Endothelial cell of umbilical vein (primary cell): Measurements from ENCODE around the gene HOXA9. TPM values are rescaled to one million over a fixed set of nuclear protein-coding genes. Genes with fewer than 3 reads are reported as not detected.

Source experiments
- BruUV-seq: library from RNA; stranded (reverse); fragments of 400-500 nt; replicated peaks from 2 replicates; lab custom pipeline; 2021; lab: Mats Ljungman, UMichigan
- CTCF ChIA-PET: fragments of 300-600, 350-600 bp; sonication (Branson Sonifier 250); formaldehyde crosslinking; loops from one replicate; lab custom pipeline; 2021; ENCODE audit warnings: antibody characterized with exemption, inconsistent platforms; lab: Charles Lee
- POLR2A ChIA-PET: fragments of 300-600, 350-600 bp; sonication (Branson Sonifier 250); formaldehyde crosslinking; loops from one replicate; lab custom pipeline; 2021; ENCODE audit warnings: antibody characterized with exemption, inconsistent platforms; lab: Charles Lee
- DNase-seq: peaks from one replicate; pipeline ENCODE4 v3.0.0-alpha.2; 2011; ENCODE audit warnings: low read depth, low spot score
- FAIRE-seq: peaks from 2 replicates; lab custom pipeline; 2011; peaks lifted over from hg19 to GRCh38; lab: Jason Lieb, UNC
- H2AFZ ChIP-seq: 2 replicates; pipeline ENCODE4 v1.6.0; 2012; ENCODE audit warnings: low read depth, low read length, control low read depth, inconsistent platforms
- H3K27ac ChIP-seq: 2 replicates; pipeline ENCODE4 v1.5.1; 2011; ENCODE audit warnings: low read depth, mild to moderate bottlenecking, control low read depth, low read length, moderate library complexity; ENCODE audit not compliant: insufficient read depth
- H3K27me3 ChIP-seq, 2 experiments: 2 replicates each; pipeline versions ENCODE4 v1.6.0 to v1.6.1; 2011; ENCODE audit warnings: low read length in 2 of 2, mixed read lengths in 1 of 2; ENCODE audit not compliant: control insufficient read depth in 2 of 2, insufficient read depth in 2 of 2
- H3K36me3 ChIP-seq, 2 experiments: 2 replicates in 1 of 2; 3 replicates in 1 of 2; pipeline ENCODE4 v1.5.1; 2011; ENCODE audit warnings: low read length in 2 of 2, mild to moderate bottlenecking in 1 of 2, moderate library complexity in 1 of 2; ENCODE audit not compliant: control insufficient read depth in 2 of 2, insufficient read depth in 2 of 2; ENCODE audit errors: extremely low read depth in 1 of 2
- H3K4me1 ChIP-seq: 3 replicates; pipeline ENCODE4 v1.5.1; 2011; ENCODE audit warnings: mild to moderate bottlenecking, low read length; ENCODE audit not compliant: control insufficient read depth, insufficient read depth; ENCODE audit errors: extremely low read depth
- H3K4me2 ChIP-seq: 2 replicates; pipeline ENCODE4 v1.6.1; 2011; ENCODE audit warnings: low read length, control low read depth, mixed read lengths; ENCODE audit not compliant: insufficient read depth
- H3K4me3 ChIP-seq, 3 experiments: fragments of 200-600 bp in 1 of 3; sonication (generic), shearing (Covaris generic) in 1 of 3; replicated peaks in 1 of 3; 2 replicates each; pipeline ENCODE4 v1.5.1; 2011 to 2016; ENCODE audit warnings: control low read depth in 3 of 3, low read length in 3 of 3, mild to moderate bottlenecking in 2 of 3, inconsistent platforms in 1 of 3, low read depth in 1 of 3, moderate library complexity in 1 of 3; ENCODE audit not compliant: insufficient read depth in 1 of 3
- H3K79me2 ChIP-seq: 2 replicates; pipeline ENCODE4 v1.6.0; 2012; ENCODE audit warnings: low read length, inconsistent platforms; ENCODE audit not compliant: control insufficient read depth, insufficient read depth
- H3K9ac ChIP-seq: replicated peaks from 2 replicates; pipeline ENCODE3; 2011; ENCODE audit warnings: low read length, control low read depth; ENCODE audit not compliant: insufficient read depth; ENCODE audit errors: extremely low read depth
- H3K9me1 ChIP-seq: replicated peaks from 3 replicates; pipeline ENCODE4 v1.6.0; 2011; ENCODE audit warnings: mild to moderate bottlenecking, low read length; ENCODE audit not compliant: control insufficient read depth, insufficient read depth; ENCODE audit errors: extremely low read depth
- H3K9me3 ChIP-seq: replicated peaks from 2 replicates; pipeline ENCODE4 v1.5.1; 2012; ENCODE audit warnings: low read length, inconsistent platforms; ENCODE audit not compliant: control insufficient read depth, insufficient read depth
- H4K20me1 ChIP-seq: replicated peaks from 2 replicates; pipeline ENCODE3; 2011; ENCODE audit warnings: mild to moderate bottlenecking, low read length; ENCODE audit not compliant: control insufficient read depth, insufficient read depth; ENCODE audit errors: extremely low read depth
- CTCF ChIP-seq, 2 donors: IDR thresholded peaks; 1 replicate in 1 of 2; 2 replicates in 1 of 2; pipeline ENCODE4 v1.5.1; 2011; ENCODE audit warnings: low read length in 2 of 2, mild to moderate bottlenecking in 2 of 2, moderate library complexity in 2 of 2, control low read depth in 1 of 2, inconsistent platforms in 1 of 2, low read depth in 1 of 2; ENCODE audit not compliant: insufficient read depth in 1 of 2; ENCODE audit errors: extremely low read depth in 1 of 2
- EZH2 ChIP-seq: IDR thresholded peaks from 2 replicates; pipeline ENCODE4 v1.6.1; 2012; ENCODE audit warnings: borderline replicate concordance, low read depth, mild to moderate bottlenecking, moderate library complexity, low read length, inconsistent platforms; ENCODE audit not compliant: severe bottlenecking
- FOS ChIP-seq: IDR thresholded peaks from 2 replicates; pipeline ENCODE4 v1.6.1; 2011; ENCODE audit warnings: mild to moderate bottlenecking, low read length, moderate library complexity, borderline replicate concordance; ENCODE audit not compliant: insufficient read depth
- GATA2 ChIP-seq: IDR thresholded peaks from 2 replicates; pipeline ENCODE4 v1.7.0; 2011; ENCODE audit warnings: low read depth, mild to moderate bottlenecking, moderate library complexity, mixed read lengths, low read length; ENCODE audit not compliant: insufficient read length, insufficient read depth
- JUN ChIP-seq: IDR thresholded peaks from 2 replicates; pipeline ENCODE4 v1.6.1; 2011; ENCODE audit warnings: borderline replicate concordance, low read depth; ENCODE audit not compliant: insufficient read length, insufficient read depth
- MYC ChIP-seq: IDR thresholded peaks from one replicate; pipeline ENCODE4 v1.6.1; 2011; ENCODE audit warnings: mild to moderate bottlenecking, low read depth, low read length
- POLR2A ChIP-seq: IDR thresholded peaks from 2 replicates; pipeline ENCODE4 v1.6.1; 2012; ENCODE audit warnings: low read depth, mild to moderate bottlenecking, control low read depth, low read length
- POLR2AphosphoS5 ChIP-seq: IDR thresholded peaks from 2 replicates; pipeline ENCODE4 v1.6.1; 2012; ENCODE audit warnings: low read depth, mild to moderate bottlenecking, control low read depth, low read length, moderate library complexity; ENCODE audit not compliant: insufficient read depth
- dilution Hi-C: fragments of 300-500 bp; cut with MboI; formaldehyde crosslinking; loops from one replicate; pipeline ENCODE4 v1.15.0; 2019; ENCODE audit warnings: low sequenced_read_pairs; ENCODE audit not compliant: extremely low pct_ligation_motif_present
- intact Hi-C: fragments of 100-400 bp; cut with micrococcal nuclease; formaldehyde crosslinking; loops from one replicate; pipeline ENCODE4 v1.10.0; 2022
- polyA plus RNA-seq, 4 experiments: library from polyadenylated mRNA; depleted of rRNA in 3 of 4; stranded (reverse) in 3 of 4; unstranded in 1 of 4; fragments of >200 nt; gene quantifications; 2 replicates each; pipeline versions ENCODE4 v1.2.1 to v1.2.3, GENCODE V29; 2011 to 2012; ENCODE audit warnings: missing spikeins in 1 of 4
- total RNA-seq: library from RNA; stranded (reverse); gene quantifications from 2 replicates; pipeline ENCODE4 v1.2.3, GENCODE V29; 2021
- TF ChIP-seq, protein P1 (sequence below): IDR thresholded peaks from 2 replicates; pipeline ENCODE4 v1.6.1; 2011; ENCODE audit not compliant: insufficient read depth, insufficient read length

The HOXA9 gene
- total and polyA plus RNA-seq, 2 donors (not counting 3 experiments of a cell fraction or from before 2014, with no cell fraction given), result 47.2 to 61.6 TPM

DNA sequence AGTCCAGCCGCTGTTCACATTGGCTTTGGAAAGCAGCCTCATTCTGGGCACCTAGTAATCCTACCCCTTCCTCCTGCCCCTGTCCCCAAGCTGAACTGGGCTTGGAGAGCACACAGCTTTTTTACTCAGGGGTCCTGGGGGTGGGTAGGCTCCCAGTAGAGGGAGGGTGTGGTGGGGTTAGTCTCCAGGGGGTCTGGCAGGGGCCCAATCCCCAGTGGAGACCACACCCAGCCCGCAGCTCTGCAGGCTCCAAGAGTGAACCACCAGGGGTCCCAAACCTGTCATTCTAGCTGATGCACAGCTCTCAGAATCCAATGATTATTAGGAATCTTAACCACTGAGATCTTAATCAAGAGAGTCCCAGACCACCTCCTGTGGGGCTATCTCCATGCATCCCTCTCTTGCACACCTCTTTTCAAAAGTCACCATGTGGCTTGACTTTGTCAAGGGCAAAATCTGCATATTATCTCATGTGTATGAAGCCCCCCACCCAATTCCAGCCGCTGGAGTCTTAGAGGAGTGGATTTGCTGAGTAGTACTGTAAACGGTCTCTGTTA is 17.0 kb upstream of the HOXA9 start:
- no TSS peak for BruUV-seq
- Histone ChIP-seq H4K20me1 (no peaks in the 10 kb centered on the region), H3K9ac (peak overlapping the region; percentile 88), H3K4me2 (peak overlapping the region; percentile 82), H2AFZ (no peak overlapping the region), H3K36me3 (no peaks in the 10 kb centered on the region), H3K9me1 (no peaks in the 10 kb centered on the region), H3K27ac (no peak overlapping the region), H3K4me3 (peak overlapping the region; percentile 82 to 91 (median 84)), H3K79me2 (peaks cover 89% of the 10 kb centered on the region), H3K4me1 (peaks cover 62% of the 10 kb centered on the region), H3K27me3 (no peaks in the 10 kb centered on the region), H3K9me3 (no peaks in the 10 kb centered on the region)
- intact Hi-C loops (no loop called here), dilution Hi-C loops (no loop called here)
- TF ChIP-seq GATA2 (no peak), MYC (no peak), CTCF (IDR thresholded peaks at IDR 0.05; ENCODE audit: extremely low read depth in 1 of 2, insufficient read depth in 1 of 2, low read depth in 1 of 2, low read length in 2 of 2) (peak in 1 of 2 donors; percentile 30)
- no peak for FAIRE-seq
- ChIA-PET POLR2A (no interaction called here), CTCF (interaction anchor here (0.7 to 6.0 kb wide), 7 partner anchors 9 to 592 kb away, joined by 3 to 49 read pairs (median 4); partner anchors contain the start of gene HOXA10)
- no peak for DNase-seq

DNA sequence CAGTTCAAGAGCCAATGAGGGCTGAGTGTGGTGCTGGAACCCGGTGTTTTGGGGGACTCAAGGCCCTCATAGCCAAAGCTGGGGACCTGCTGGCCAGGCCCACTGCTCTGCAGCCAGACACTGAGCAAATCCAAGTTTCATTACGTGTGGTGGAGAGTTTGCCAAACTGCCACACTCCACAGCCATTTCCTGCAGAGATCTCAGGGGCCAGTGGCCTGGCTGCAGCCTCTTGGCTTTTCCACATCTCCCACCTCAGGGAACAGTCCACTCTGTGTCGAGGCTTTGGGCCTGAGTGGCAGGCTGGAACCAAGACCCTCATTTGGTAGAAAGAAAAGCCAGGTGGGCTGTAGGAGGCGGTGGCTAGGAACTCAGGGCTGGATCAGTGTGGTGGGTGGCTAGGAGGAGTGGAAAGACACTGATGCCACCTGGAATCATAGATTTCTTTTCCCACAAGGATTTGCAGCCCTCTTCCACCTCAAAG is 16.5 kb upstream of the HOXA9 start:
- TF ChIP-seq FOS, result no peak
- TF ChIP-seq, protein P1, sequence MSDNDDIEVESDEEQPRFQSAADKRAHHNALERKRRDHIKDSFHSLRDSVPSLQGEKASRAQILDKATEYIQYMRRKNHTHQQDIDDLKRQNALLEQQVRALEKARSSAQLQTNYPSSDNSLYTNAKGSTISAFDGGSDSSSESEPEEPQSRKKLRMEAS, result no peak
- TF ChIP-seq POLR2A, result no peak
- TF ChIP-seq EZH2, result no peak
- no peak for TF ChIP-seq CTCF (IDR thresholded peaks at IDR 0.05; ENCODE audit: extremely low read depth in 1 of 2, insufficient read depth in 1 of 2, low read depth in 1 of 2, low read length in 2 of 2)
- no peak for TF ChIP-seq MYC
- no peak for TF ChIP-seq JUN
- no peak for TF ChIP-seq POLR2AphosphoS5
- TF ChIP-seq GATA2, result no peak
- Histone ChIP-seq H3K4me3 (no peak overlapping the region), H3K4me2 (peak overlapping the region; percentile 9), H2AFZ (no peak overlapping the region), H3K9me3 (no peaks in the 10 kb centered on the region), H3K9ac (no peak overlapping the region), H4K20me1 (no peaks in the 10 kb centered on the region), H3K4me1 (peaks cover 62% of the 10 kb centered on the region), H3K9me1 (no peaks in the 10 kb centered on the region), H3K79me2 (peaks cover 90% of the 10 kb centered on the region), H3K36me3 (no peaks in the 10 kb centered on the region), H3K27me3 (no peaks in the 10 kb centered on the region), H3K27ac (no peak overlapping the region)
- ChIA-PET POLR2A (no interaction called here), CTCF (interaction anchor here (0.7 to 6.0 kb wide), 4 partner anchors 8 to 593 kb away, joined by 3 to 49 read pairs (median 4); partner anchors contain the start of gene HOXA10)
- dilution Hi-C loops (no loop called here), intact Hi-C loops (no loop called here)
- no peak for DNase-seq
- FAIRE-seq, result peak; percentile 31
- no TSS peak for BruUV-seq
